C1 segment of cervical spinal cord (tissue), 14 donors: ENCODE data around the gene XPNPEP1.

ENCODE experiments used
- DNase-seq, 14 donors: peaks; one replicate each; lab custom pipeline; 2025; lab: John Stamatoyannopoulos, UW

Gene XPNPEP1

DNA sequence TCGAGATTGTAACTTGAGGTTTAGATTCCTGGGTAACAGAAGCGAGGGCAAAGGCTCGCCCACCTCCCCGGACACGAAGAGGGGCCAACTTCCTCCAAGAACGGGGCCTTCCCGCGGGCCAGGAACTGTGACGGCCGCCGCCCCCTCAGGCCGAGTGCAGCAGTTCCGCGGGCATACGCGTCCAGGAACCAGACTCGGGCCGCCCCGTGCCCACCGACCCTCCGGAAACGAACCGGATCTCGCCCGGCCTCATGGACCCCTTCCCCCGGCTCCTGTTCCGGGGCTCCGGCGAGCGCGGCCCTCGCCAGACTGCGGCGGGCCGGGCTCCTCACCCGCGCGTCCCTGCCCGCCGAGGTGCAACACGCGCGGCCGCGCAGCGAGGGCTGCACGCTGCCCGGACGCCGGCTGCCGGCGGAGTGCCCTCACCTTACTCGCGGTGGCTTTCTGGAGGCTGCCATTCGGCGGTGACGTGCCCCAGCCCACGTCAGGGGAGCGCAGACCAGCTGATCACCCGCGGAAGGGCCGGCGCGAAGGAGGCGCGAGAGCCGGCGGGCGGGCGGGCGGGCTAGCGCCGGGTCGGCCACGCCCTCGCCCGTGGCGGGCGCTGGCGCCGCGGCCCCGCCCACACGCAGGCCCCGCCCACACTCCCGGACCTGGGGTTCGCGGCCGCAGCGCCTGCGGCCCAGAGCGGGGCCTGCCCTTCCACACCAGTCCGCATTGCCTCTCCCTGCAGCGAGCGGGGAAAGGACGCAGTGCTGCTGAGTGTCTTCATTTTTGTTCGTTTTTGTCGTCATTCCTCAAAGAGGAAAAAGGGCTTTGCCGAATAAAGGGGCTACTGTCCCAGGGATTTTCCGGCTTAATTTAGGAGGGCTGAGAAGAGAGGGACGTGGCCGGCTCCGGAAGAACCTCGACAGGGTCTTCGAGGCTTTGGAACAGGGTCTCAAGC, at the start of gene XPNPEP1:
Gene XPNPEP1, minus strand, starts transcription at position 536 of the 946 bp plus-strand sequence. Its CDS starts 78 bp downstream, at position 458.
- DNase-seq, result peak; percentile 19 to 90 (median 78)

- no peak for DNase-seq
Observed at GRCh38 chr10:109972372-109973001, 49.2 kb upstream of the XPNPEP1 start.

- no peak for DNase-seq
Observed at GRCh38 chr10:109971634-109972033, 48.3 kb upstream of the XPNPEP1 start.

GRCh38 chr10:109969760-109970346, 46.5 kb upstream of the XPNPEP1 start:
- DNase-seq, result peak in 3 of 14 donors; percentile 14 to 29 (median 28)

DNA sequence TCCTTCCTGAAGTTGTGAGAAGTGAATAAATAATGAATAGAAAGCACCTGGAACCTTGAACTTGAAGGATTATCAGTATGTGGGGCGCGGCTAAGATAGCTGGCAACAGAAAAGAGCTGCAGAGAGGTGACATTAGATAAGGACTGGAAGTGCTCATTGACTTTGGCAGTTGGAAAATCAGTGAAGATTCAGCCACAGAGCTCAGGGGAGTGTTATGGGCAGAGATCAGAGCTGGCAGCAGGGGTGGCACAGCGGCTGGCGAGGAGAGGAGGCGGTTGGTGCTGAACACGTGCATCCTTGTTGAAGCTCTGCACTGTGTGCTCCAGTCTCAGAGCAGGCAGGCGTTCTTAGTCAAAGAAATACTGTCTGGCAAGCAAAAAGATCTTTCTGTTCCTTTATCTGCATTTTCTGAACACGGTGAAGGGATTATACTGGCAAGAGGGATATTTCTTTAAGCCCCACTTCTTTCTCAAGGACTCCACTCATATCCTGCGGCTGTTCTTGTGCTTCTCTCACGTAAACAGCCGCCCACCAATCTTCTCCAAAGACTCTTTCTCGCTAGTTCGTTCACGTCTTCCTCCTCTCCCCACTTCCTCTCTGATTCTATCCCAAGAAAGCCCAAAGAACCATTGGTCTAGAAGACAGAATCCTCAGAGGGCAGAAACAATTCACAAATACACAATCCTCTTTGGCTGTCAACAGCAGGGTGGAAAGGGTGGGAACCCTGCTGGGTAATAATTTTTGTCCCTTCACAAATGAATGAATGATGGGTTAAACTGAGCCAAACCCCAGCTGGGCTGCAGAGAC, 45.8 kb upstream of the XPNPEP1 start:
- peak in 1 of 14 donors; percentile 10 for DNase-seq

DNA sequence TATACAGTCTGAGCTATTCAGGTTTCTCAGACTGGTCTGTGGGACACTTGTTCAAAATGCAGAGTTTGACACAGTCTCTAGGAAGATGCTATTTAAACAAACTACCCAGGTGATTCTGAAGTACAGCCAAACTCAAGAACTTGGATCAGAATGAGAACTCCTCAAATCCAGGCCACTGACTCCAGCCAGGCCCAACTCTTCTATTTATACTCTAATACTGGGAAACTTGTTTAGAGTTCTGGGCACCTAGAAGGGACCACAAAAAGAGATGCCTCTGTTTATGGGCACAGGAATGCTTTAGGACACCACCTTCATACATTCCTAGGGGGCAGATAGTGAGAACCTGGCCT, 44.4 kb upstream of the XPNPEP1 start:
- DNase-seq, result peak in 1 of 14 donors; percentile 69

- peak in 1 of 14 donors; percentile 69 for DNase-seq
Observed at GRCh38 chr10:109966961-109967738, 43.8 kb upstream of the XPNPEP1 start.

DNA sequence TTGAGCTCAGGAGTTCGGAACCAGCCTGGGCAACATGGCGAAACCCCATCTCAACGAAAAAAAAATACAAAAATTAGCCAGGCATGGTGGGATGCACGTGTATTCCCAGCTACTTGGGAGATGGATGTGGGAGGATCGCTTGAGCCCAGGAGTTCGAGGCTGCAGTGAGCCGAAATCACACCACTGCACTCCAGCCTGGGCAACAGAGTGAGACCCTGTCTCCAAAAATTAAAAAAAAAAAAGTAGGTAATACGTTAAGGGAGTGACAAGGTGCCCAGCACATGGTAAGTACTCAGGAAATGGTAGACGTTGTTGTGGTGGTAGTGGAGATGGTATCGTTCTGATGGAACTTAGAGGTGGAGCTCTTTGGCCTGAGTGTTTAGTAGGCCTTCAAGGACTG, 41.0 kb upstream of the XPNPEP1 start:
- no peak for DNase-seq

DNA sequence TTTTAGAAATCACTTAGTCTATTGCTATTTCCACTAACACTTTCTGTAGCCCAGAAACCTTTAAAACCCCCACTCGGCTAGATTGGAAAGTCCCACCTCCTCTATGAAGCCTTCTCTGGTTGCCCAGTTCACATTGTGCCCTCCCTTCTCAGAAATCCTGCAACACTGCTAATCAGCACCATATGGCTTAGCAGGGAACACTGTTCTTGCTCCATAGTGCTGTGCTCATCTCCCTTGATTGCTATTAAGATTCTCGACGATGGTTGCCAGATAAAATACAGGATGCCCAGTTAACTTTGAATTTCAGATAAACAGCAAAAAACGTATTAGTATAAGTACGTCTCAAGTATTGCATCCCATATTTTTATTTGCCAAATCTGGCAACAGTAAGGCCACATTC, 40.1 kb upstream of the XPNPEP1 start:
- DNase-seq, result peak in 1 of 14 donors; percentile 75

- DNase-seq, result peak in 1 of 14 donors; percentile 55
Observed at GRCh38 chr10:109962247-109962646, 38.9 kb upstream of the XPNPEP1 start.

DNA sequence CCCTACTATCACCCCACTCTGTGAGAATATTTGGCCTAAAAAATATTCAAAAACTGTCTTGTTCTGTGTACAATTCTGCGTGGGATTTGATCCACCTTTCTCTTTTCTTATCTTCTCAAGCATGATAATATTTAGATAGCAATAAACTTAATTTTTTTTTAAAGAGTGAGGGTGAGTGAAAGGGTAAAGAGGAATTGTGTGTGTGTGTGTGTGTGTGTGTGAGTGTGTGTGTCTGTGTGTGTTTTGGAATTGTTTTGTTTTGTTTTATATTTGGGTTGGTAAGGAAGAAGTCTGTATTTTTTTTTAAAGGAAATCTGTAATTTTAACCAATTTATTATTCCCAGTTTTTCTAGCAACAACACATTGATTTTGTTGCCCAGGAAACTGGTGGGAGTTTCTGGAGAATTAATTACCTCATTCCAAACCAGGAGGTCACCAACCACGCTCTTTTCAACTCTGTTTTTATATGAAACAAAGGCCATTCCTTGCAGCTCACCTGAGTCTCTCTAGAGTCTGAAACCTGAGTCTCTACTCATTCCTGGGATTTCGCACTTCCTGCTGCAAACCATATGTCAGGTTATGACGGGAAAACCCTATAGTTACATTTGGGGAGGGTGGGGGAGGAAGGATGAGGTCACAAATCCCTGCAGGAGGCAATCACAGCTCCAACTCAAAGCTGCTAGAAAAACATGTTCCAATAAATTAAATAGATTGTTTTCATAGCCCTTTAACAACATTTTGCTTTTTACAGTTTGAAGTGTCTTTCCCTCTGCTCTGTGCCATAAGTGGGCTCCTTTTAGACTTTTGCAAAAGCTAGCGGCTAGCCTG, 38.1 kb upstream of the XPNPEP1 start:
- peak in 1 of 14 donors; percentile 70 for DNase-seq

- peak in 1 of 14 donors; percentile 13 for DNase-seq
Observed at GRCh38 chr10:109960682-109961081, 37.4 kb upstream of the XPNPEP1 start.

DNA sequence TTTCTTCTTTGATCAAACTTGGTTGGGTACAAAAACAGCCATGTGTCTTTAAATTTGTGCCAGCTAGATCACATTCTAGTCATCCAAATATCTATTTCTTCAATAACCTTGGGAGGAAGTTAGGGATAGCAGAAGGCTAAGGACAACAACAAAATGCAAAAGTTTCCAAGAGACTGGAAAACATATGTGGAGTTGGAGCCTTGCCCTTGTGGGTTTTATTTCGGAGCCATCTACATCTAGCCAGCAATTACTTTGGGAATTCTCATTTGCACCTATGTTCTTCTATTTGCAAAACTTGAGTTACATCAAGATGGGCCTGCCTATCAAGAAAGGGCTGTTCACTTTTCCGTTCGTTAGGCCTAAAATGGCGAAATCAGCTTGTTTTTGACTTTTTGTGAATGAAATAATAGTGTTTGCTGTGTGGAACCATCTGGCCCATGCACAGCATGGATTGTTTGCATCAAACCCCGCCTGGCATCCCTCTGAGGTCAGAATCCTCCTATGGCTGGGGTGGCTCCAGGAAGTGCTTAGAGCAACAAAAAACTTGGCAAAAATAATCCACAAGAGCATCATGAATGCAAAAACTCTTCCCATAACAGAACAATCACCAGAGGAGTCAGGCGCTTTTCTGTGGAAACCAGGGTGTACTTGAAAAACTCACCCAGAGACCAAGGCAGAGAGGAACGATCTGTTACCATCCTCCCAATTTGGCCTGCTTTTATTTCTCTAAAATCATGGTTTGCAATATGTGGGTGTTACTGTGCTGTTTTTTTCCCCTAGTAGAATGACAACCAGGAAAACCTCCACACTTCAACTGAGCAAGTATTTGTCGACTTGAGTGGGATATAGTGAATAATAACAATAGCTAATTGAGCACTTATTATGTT, 36.2 kb upstream of the XPNPEP1 start:
- DNase-seq, result peak in 1 of 14 donors; percentile 32

- DNase-seq, result peak in 1 of 14 donors; percentile 56
Observed at GRCh38 chr10:109958059-109958458, 34.7 kb upstream of the XPNPEP1 start.

- DNase-seq, result peak in 2 of 14 donors; percentile 29 to 98
Observed at GRCh38 chr10:109957092-109957797, 33.9 kb upstream of the XPNPEP1 start.

DNA sequence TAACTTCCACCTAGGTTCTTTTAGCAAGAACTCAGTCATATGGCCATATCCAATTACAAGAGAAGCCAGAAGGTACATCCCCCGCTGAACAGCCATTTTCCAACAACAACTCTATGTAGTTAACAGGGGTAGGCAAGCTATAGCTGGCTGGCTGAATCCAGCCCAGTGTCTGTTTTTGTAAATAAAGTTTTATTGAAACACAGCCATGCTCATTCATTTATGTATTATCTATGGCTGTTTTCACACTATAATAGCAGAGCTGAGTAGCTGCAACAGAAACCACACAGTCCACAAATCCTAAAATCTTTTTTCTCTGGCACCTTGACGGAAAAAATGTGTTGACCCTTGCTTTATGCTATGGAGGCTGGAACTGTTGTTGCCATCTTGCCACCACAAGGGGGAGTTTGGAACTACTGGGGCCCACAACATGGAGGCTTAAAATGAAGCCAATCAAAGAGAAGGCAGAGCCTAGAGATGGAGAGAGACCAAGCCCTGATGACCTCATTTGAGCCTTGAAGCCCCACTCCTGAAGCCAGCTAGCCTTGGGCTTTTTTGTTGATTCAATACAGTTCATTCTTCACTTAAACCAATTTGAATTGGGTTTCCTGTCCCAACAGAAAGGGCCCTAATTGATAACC, 33.3 kb upstream of the XPNPEP1 start:
- DNase-seq, result peak in 1 of 14 donors; percentile 27

DNA sequence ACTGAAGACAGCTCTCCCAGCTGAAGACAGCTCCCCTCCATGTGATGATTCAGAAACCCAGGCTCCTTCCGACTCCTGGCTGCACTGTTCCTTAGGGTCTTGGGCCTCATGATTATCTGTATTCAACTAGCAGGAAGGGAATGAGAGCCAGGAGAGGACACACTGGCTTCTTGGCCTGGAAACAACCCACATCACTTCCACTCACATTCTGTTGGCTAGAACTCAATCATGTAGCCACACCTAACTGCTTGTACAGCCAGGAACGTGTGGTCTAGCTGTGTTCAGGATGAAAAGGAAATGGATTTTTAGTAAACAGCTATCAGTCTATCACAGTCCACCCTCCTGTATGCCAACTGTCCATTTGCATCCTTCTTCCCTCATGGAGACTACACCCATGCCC, 30.5 kb upstream of the XPNPEP1 start:
- peak in 1 of 14 donors; percentile 62 for DNase-seq
